ENCODE results near the gene MICAL1.

DNA sequence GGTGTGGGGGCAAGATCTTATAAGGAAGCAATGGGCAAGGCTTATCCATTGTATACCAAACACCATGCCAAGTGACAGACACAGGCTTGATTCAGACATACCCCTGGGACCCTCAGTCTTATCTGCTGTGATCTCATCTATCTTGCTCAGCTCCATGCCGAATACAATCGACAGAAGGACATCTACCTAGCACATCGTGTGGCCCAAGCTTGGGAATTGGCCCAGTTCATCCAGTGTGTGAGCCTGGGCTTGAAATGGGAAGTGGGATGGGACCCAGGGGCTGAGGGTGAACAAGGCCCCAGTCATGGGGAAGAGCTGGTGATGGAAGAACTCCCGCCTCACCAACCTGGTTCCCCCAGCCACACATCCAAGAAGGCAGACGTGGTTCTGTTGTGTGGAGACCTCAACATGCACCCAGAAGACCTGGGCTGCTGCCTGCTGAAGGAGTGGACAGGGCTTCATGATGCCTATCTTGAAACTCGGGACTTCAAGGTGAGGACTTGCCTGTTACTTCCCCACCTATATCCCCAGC lies 13.1 kb downstream of the MICAL1 start:
- TF ChIP-seq, protein P1, sequence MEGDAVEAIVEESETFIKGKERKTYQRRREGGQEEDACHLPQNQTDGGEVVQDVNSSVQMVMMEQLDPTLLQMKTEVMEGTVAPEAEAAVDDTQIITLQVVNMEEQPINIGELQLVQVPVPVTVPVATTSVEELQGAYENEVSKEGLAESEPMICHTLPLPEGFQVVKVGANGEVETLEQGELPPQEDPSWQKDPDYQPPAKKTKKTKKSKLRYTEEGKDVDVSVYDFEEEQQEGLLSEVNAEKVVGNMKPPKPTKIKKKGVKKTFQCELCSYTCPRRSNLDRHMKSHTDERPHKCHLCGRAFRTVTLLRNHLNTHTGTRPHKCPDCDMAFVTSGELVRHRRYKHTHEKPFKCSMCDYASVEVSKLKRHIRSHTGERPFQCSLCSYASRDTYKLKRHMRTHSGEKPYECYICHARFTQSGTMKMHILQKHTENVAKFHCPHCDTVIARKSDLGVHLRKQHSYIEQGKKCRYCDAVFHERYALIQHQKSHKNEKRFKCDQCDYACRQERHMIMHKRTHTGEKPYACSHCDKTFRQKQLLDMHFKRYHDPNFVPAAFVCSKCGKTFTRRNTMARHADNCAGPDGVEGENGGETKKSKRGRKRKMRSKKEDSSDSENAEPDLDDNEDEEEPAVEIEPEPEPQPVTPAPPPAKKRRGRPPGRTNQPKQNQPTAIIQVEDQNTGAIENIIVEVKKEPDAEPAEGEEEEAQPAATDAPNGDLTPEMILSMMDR (IDR thresholded peaks at IDR 0.05), result no peak
- TF ChIP-seq EP300 (IDR thresholded peaks at IDR 0.05), result no peak
- TF ChIP-seq POLR2AphosphoS5 (IDR thresholded peaks at IDR 0.05), result no peak

Measured in esophagus muscularis mucosa (tissue), 4 donors.